SH-SY5Y (cell line): ENCODE data around the gene PNP.

Source experiments
- GATA2 ChIP-seq: IDR thresholded peaks from 2 replicates; pipeline ENCODE4 v1.6.1; 2011; ENCODE audit warnings: mild to moderate bottlenecking, low read depth, low read length
- GATA3 ChIP-seq: IDR thresholded peaks from 2 replicates; pipeline ENCODE4 v1.6.1; 2011; ENCODE audit warnings: low read depth, mild to moderate bottlenecking, low read length, moderate library complexity

DNA sequence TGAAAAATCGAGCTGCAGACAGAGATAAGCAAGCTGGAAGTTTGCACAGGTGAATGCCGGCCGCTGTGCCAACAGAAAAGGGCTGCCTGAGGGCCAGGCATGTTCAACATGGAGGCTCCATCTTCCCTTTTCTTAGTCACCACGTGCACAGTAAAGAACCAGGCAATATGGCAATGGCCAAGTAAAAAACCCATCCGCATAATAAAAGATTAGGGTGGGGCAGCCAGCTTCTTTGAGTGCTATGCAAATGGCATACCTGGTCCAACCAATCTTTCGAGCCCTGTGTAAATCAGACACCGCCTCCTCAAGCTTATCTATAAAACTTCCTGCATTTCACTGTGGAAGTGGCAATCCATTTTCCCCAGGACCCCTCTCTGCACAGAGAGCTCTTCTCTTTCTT lies 16.7 kb downstream of the PNP start:
- no peak for TF ChIP-seq GATA2
- TF ChIP-seq GATA3: no peak
